HG03097 (cell line): Measurements from ENCODE around the gene CFAP99.
"Not testable (repeated sequence)": the region's sequence is repeated elsewhere in the genome, so short reads cannot be mapped to it uniquely, and the experiment has no call there.

Experiments
- ATAC-seq: cut with Tn5 transposase; IDR thresholded peaks from one replicate; pipeline ENCODE4 v1.9.1; 2021; ENCODE audit not compliant: unreplicated experiment, low FRiP score

CFAP99 gene

GRCh38 chr4:2418650-2419571, at the start of gene CFAP99:
Gene CFAP99, plus strand, starts transcription at chr4:2418955.
- ATAC-seq = peak; percentile 82

GRCh38 chr4:2370597-2371320, 48.0 kb upstream of the CFAP99 start:
- no peak for ATAC-seq

DNA sequence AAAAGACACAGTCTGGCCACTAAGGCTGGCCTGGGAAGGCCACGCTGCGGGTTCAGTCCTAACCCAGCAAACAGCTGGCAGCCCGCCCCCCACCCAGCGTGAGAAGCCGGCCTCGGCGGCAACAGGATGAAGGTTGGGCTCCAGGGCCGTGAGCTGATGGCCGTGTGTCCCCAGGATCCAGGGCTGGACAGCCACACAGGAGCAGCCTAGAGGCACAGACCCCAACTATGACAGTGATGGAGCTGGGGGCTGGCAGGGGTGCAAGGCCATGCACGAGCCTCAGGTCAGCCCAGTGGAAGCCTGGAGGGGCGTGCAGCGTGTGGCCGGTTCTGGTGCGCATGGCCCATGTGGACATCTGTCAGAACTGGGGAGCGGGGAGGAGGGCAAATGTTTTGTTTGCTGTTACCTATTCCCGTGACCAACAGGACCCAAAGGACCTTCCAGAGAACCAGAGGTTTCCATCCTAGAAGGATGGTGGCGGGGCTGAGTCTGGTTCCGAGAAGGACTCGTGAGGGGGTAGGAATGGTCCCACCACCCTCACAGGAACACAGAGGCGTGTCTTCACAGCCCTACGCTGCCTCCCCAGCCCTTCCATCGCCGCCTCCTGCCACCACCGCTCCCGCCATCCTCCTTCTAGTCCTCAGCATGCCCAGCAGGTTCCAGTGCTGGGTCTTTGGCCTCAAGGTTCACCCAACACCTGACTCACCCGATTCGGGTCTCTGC, 46.8 kb upstream of the CFAP99 start:
- no peak for ATAC-seq

DNA sequence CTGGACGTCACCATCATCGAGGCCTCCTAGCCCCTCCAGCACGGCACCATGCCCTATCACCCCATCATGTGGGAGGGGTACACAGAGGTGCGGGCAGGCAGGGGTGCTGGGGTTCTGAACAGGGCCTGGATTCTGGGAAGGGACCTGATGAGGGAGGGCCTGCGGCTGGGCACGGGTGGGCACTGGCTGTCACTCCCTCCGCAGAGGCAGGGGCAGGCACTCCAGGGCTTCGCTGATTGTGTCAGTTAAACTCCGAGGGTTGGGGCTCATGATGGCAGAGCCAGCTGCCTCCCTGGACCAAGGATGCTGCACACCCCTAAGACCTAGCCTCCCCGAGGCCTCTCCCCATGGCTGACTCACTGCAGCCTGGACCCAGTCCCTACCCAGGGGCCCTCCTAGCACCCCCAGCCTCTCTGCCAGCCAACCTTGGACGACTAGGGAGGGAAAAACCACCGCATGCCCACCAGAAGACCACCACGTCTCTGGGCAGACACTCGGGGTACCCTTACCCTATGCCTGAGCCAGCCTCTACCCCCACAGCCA, 46.2 kb upstream of the CFAP99 start:
- no peak for ATAC-seq

- no peak for ATAC-seq
Observed at GRCh38 chr4:2373532-2373931, 45.2 kb upstream of the CFAP99 start.

DNA sequence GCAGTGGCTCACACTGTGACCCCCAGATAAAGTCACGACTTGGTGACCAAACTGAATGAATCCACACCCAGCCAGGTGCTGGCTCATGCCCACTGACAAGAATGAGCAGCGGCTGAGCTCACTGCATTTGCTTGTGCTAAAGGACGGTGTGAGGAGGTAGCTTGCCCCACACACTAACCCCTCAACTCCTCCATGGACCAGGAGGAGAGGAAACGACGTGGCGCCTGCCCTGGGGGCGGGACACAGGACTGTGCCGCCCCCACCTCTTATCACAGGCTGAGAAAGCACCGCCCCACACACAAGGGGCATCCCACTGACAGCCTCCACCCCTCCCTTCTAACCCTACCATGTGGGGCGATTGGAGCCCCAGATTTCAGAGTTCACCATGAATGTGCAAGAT, 43.3 kb upstream of the CFAP99 start:
- ATAC-seq = no peak

DNA sequence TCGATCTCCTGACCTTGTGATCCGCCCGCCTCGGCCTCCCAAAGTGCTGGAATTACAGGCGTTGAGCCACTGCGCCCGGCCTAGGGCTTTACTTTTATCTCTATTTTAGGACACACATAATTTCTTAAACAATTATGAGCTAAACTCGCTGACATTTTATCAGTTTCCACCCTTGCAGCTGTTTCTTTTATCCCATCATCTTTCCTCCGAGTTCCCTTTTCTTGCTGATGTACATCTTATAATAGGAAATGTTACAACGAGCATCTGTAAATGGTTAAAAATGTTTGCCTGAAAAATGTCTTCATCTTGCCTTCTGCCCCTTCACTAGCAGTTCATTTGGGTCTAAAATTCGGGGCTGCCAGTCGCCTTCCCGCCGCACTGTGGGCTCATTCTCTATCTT, 41.5 kb upstream of the CFAP99 start:
- ATAC-seq = no peak

DNA sequence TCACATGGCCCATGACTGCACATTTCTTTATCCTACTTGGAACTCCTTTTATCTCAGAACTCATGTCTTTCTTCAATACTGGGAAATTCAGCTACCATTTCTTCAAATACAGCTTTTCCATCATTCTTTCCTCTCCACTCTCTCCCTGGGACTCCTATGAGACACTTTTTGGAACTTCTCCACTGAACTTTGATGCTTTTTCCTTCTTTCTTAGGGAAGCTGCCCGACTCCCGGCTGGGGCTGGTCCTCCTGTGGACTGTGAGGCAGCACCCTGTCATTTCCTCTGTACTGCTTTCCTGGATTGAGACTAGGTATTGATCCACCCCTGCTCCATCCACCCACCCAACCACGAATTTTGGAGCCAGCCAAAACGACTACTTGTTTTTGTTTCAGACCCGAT, 40.4 kb upstream of the CFAP99 start:
- ATAC-seq = no peak

DNA sequence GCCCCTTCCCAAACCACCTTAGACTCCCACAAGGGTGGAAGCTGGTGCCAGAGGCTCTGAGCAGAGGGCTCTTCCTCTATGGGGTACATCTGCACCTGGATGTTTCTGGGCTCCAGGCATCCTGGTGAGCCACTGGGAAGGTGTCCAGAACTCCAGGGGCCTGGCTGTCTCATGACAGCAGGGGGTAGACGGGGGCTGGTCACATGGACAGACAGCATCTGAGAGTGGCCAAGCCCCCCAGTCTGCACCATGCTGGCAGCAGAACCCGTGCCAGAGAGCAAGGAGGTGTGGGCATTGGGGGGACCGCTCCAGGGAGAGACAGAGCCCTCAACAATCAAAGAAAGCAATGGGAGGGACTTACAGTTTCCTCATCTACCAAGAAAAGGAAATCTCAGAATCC, 39.9 kb upstream of the CFAP99 start:
- no peak for ATAC-seq

GRCh38 chr4:2380589-2380988, 38.2 kb upstream of the CFAP99 start:
- not testable (repeated sequence) for ATAC-seq

DNA sequence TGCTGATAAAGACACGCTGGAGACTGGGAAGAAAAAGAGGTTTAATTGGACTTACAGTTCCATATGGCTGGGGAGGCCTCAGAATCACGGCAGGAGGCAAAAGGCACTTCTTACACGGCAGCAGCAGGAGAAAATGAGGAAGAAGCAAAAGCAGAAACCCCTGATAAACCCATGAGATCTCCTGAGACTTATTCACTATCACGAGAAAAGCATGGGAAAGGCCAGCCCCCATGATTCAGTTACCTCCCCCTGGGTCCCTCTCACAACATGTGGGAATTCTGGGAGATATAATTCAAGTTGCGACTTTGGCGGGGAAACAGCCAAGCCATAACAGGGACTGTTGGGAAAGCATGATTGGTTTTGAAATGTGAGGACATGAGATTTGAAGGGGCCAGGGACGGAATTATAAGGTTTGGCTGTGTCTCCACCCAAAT, 36.0 kb upstream of the CFAP99 start:
- ATAC-seq = not testable (repeated sequence)

DNA sequence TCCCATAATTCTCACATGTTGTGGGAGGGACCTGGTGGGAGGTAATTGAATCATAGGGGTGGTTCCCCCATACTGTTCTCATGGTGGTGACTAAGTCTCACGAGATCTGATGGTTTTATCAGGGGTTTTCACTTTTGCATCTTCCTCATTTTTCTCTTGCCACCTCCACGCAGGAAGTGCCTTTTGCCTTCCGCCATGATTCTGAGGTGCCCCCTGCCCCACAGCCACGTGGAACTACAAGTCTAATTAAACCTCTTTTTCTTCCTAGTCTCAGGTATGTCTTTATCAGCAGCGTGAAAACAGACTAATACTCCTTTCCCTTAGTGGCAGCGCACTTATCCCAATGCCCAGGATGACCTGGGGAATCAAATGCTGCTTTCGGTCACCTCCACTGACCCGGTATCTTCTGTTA, 35.5 kb upstream of the CFAP99 start:
- not testable (repeated sequence) for ATAC-seq

DNA sequence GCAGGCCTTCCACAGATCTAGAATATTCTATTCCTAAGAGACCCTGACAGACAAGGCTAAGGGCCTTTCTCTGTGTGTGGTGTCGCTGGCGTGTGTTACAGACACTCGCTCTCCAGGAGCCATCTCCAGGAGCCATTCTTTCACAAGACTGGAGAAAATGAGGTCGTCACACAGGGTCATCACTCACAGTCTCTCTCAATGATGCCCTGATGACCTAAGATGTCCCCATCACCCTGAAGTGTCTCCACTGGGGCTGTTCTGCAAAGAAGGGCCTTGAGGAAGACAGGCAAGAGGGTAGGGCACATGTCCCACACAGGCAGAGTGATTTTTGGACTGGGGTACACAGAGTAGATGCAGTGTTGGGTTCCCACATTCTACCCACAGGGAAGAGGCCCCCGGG, 35.0 kb upstream of the CFAP99 start:
- no peak for ATAC-seq

DNA sequence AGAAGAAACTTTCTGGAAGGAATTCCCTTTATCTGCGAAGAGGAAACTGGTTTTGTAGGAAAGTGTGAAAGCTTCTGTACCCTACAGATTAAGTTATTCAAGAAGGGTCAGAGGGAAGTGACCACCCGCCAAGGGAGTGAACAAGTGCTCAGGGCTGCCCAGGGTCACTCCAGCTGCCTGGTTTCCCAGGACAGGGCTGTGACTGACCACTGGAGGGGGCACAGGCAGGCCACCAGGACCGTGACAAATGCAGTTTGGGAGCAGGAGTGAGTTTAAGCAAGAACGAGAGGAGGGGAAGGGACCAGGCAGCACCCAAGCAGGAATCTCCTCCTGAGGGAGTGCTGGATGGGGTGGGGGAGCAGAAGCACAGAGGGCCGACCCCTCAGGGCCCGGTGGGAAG, 34.5 kb upstream of the CFAP99 start:
- no peak for ATAC-seq

DNA sequence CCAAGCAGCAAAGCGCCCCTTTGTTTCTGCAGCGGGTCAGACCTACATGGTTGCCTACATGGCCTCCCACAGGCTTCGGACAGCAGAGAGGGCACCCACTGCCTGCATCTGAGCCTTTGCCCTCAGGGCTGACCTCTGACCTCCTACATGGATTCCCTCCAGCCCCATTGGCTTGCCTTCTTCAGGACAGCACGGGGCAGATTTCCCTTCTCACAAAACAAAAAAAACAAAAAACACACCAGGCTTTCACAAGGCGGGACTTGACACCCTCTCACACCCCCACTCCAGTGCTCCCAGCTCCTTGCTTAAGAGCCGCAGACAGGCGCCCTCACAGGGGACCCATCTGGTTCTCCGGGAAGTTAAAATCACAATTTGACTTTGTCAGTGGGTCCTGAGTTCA, 33.2 kb upstream of the CFAP99 start:
- no peak for ATAC-seq

- no peak for ATAC-seq
Observed at GRCh38 chr4:2386717-2387116, 32.0 kb upstream of the CFAP99 start.

GRCh38 chr4:2387218-2387617, 31.5 kb upstream of the CFAP99 start:
- no peak for ATAC-seq

DNA sequence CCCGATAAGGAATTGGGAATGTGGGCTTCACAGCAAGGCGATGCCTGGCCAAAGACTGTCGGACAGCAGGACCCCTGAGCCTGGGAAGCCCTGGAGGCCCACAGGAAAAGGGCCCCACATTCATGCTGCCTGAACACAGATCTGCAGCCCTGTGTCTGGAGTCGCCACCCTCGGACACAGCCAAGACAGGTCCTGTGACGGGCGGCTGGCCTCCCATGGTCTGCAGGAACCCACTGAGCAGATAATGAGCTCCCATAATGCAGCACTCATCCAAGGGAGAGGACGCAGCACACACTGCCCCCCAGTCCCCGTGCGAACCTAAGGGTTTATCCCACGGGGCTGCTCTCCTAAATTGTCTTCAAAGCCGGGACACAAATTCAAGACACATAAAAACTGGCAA, 30.9 kb upstream of the CFAP99 start:
- ATAC-seq = no peak

GRCh38 chr4:2388429-2389182, 30.1 kb upstream of the CFAP99 start:
- ATAC-seq = no peak

GRCh38 chr4:2389691-2390090, 29.1 kb upstream of the CFAP99 start:
- no peak for ATAC-seq
